Body of pancreas (tissue), 4 donors: Measurements from ENCODE around the gene NAT14. TPM values are rescaled to one million over a fixed set of nuclear protein-coding genes. Genes with fewer than 3 reads are reported as not detected.

ENCODE experiments used
- ATAC-seq: fragments of 150-250 bp; one replicate; pipeline ENCODE4 v1.9.1; 2016
- DNase-seq, 4 donors: peaks; one replicate each; pipeline ENCODE4 v3.0.0-alpha.2; 2019
- H3K27ac ChIP-seq, 4 donors: fragments of 200-600 bp; sonication (generic); 1 replicate in 3 of 4; 2 replicates in 1 of 4; pipeline versions ENCODE4 v1.5.1 to v1.6.1; 2016 to 2019; ENCODE audit warnings: mild to moderate bottlenecking in 1 of 4, mixed read lengths in 1 of 4, moderate library complexity in 1 of 4
- H3K27me3 ChIP-seq, 2 donors: fragments of 200-600 bp; sonication (generic); one replicate each; pipeline ENCODE4 v1.6.0; 2016; ENCODE audit warnings: mild to moderate bottlenecking in 1 of 2
- H3K36me3 ChIP-seq, 2 donors: fragments of 200-600 bp; sonication (generic); replicated peaks in 1 of 2; 2 replicates each; pipeline ENCODE4 v1.5.1; 2016; ENCODE audit warnings: low read depth in 2 of 2; ENCODE audit not compliant: insufficient read depth in 1 of 2
- H3K4me1 ChIP-seq: fragments of 200-600 bp; sonication (generic); one replicate; pipeline ENCODE4 v1.6.0; 2016
- H3K4me3 ChIP-seq, 2 donors: fragments of 200-600 bp; sonication (generic); 1 replicate in 1 of 2; 2 replicates in 1 of 2; pipeline ENCODE4 v1.5.1; 2016 to 2019
- H3K9me3 ChIP-seq, 3 donors: fragments of 200-600 bp; sonication (generic); 1 replicate in 2 of 3; 2 replicates in 1 of 3; pipeline ENCODE4 v1.5.1; 2016
- POLR2A ChIP-seq, 3 donors: fragments of 450-650 bp; IDR thresholded peaks; one replicate each; pipeline ENCODE4 v1.6.1; 2016; ENCODE audit warnings: antibody characterized with exemption in 3 of 3, mild to moderate bottlenecking in 2 of 3
- WGBS, 2 donors: methylation state at CpG; one replicate each; pipeline ENCODE4 v1.1.5; 2017; 5-methylcytosine and 5-hydroxymethylcytosine counted together
- intact Hi-C: fragments of 100-400 bp; cut with DNase I; formaldehyde crosslinking; loops from one replicate; pipeline ENCODE4 v1.15.1; 2023
- total RNA-seq, 2 donors: library from RNA; depleted of rRNA; stranded (reverse); fragments of >200 nt; gene quantifications; one replicate each; pipeline ENCODE4 v1.1.0, GENCODE V29; 2016
- TF ChIP-seq, protein P1 (sequence below), 7 experiments: fragments of 450-650 bp in 4 of 7; fragments of 200-600 bp in 3 of 7; sonication (generic) in 3 of 7; IDR thresholded peaks; one replicate each; pipeline ENCODE4 v1.5.1; 2016 to 2019; ENCODE audit warnings: antibody characterized with exemption in 7 of 7

NAT14 gene
- total RNA-seq, 2 donors from 2014 or later = 4.2 to 8.2 TPM

DNA sequence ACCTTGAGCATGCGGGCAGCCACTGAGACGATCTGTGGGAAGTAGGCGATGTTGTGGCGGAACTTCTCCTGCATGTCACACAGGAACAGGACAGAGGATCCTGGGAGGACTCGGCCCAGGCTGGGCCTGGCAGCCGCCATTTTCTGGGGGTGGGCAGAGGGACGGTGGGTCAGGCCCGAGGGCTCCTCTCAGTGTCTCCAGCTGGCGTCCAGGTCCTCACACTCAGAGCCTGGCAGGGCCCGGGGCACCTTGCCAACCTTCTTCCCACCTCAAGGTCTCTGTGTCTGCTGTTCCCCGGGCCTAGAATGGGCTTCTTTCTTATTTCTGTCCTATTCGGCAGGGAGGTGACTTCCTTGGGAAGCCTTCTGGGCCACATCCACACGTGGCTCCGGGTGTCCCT lies 28.6 kb upstream of the NAT14 start:
- H3K9me3 ChIP-seq = no peaks in the 10 kb centered on the region
- H3K27me3 ChIP-seq = peaks cover 0 to 14% of the 10 kb centered on the region in 2 donors
- peaks cover 35% of the 10 kb centered on the region for H3K4me1 ChIP-seq
- no peaks in the 10 kb centered on the region for H3K36me3 ChIP-seq
- no peak for TF ChIP-seq POLR2A (IDR thresholded peaks at IDR 0.05)
- TF ChIP-seq, protein P1, sequence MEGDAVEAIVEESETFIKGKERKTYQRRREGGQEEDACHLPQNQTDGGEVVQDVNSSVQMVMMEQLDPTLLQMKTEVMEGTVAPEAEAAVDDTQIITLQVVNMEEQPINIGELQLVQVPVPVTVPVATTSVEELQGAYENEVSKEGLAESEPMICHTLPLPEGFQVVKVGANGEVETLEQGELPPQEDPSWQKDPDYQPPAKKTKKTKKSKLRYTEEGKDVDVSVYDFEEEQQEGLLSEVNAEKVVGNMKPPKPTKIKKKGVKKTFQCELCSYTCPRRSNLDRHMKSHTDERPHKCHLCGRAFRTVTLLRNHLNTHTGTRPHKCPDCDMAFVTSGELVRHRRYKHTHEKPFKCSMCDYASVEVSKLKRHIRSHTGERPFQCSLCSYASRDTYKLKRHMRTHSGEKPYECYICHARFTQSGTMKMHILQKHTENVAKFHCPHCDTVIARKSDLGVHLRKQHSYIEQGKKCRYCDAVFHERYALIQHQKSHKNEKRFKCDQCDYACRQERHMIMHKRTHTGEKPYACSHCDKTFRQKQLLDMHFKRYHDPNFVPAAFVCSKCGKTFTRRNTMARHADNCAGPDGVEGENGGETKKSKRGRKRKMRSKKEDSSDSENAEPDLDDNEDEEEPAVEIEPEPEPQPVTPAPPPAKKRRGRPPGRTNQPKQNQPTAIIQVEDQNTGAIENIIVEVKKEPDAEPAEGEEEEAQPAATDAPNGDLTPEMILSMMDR (IDR thresholded peaks at IDR 0.05) = no peak
- no peak overlapping the region for H3K4me3 ChIP-seq
- DNase-seq = peak in 1 of 4 donors; percentile 43
- no peak for ATAC-seq
- H3K27ac ChIP-seq = no peak overlapping the region
- 75% methylated on average over 12 to 13 of the region's 14 CpGs for WGBS, 2 donors
- intact Hi-C loops = no loop called here

DNA sequence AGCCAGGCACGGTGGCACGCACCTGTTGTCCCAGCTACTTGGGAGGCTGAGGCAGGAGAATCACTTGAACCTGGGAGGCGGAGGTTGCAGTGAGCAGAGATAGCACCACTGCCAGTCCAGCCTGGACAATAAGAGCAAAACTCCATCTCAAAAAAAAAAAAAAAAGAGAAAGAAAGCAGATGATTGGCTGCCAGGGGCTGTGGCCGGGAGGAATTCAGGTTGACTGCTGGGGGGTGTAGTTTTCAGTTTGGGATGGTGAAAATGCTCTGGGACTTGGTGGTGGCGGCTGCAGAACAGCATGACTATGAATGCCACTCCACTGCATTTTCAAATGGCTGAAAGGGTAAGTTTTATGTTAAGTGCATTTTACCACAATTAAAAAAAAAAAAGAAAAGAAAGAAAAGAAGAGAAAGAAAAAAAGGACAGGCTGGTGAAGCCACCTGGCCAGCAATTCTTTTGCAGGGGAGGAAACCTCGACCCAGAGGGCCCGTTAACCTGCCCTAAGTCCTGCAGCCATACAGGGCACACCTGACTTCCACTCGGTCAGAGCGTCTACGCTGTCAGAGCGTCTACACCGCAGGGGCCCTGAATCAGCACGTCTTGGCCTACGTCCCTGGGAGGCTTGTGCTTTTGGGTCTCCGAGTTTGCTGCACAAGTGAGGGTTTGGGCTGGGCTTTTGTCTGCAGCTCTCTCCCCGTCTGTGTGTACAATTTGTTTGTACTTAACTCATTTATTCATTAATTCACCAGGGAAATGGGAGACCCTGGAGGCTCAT lies 27.1 kb upstream of the NAT14 start:
- Histone ChIP-seq H3K36me3 (no peaks in the 10 kb centered on the region), H3K27me3 (no peaks in the 10 kb centered on the region), H3K4me3 (no peak overlapping the region), H3K4me1 (peaks cover 30% of the 10 kb centered on the region), H3K27ac (no peak overlapping the region), H3K9me3 (no peaks in the 10 kb centered on the region)
- 90 to 93% methylated on average over 15 to 16 of the region's 16 CpGs for WGBS, 2 donors
- intact Hi-C loops = no loop called here
- TF ChIP-seq, protein P1 (IDR thresholded peaks at IDR 0.05) = no peak
- TF ChIP-seq POLR2A (IDR thresholded peaks at IDR 0.05) = no peak
- no peak for DNase-seq
- no peak for ATAC-seq

DNA sequence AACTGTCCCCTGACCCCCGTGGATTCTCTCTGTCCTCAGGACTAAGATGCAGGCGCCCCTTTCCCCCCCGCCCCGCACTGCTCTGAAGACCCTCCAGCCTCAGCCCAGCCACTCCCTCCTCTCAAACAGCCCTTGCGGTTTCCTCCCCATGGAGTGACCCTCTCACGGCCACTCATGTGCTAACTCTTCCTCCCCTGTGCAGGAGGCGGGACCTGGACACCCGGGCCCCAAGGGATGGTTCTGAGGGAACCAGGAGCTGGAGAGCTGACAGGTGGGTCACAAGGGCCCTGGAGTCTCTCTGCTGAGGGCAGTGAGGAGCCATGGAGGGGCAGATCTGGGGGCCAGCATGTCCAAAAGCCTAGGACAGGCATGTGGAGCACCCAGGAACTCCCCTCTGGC lies 25.4 kb upstream of the NAT14 start:
- no peak for ATAC-seq
- H3K36me3 ChIP-seq = no peaks in the 10 kb centered on the region
- no peak for DNase-seq
- TF ChIP-seq POLR2A (IDR thresholded peaks at IDR 0.05) = no peak
- TF ChIP-seq, protein P1 (IDR thresholded peaks at IDR 0.05) = no peak
- H3K9me3 ChIP-seq = no peaks in the 10 kb centered on the region
- intact Hi-C loops = no loop called here
- WGBS, 2 donors = 68 to 85% methylated on average over 6 to 8 of the region's 8 CpGs
- H3K4me1 ChIP-seq = peaks cover 29% of the 10 kb centered on the region
- H3K27me3 ChIP-seq = no peaks in the 10 kb centered on the region
- H3K4me3 ChIP-seq = no peak overlapping the region
- peak overlapping the region in 1 of 4 donors; percentile 93 for H3K27ac ChIP-seq

DNA sequence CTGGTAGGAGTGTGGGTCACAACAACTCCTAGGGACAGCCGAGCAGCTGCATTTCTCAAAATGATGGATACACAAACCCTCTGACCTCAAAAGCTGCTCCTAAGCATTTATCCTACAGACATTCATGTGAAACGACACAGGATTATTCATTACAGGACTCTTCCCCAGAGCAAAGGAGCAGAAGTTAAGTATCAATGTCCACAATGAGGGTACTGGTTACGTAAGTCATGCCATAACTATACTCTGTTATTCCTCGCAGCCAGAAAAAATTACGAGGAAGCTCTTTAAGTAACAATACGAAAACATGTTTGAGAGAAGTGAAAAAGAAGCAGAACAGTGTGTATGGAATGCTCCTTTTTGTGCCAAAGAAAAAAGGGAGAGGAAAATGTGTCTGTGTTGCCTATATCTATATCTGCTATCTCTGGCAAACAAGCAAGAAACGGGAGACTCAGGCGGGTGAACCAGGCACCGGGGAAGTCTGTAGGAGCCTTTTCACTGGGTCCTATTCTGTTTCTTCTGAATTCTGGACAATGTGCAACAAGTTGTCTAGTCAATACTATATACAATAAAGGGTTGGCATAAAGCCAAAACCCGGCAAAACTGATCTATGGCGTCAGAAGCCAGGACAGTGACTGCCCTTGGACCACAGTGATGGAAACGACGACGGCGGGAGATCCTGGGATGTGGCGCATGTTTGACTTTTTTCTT lies 24.9 kb upstream of the NAT14 start:
- ATAC-seq (no peak), DNase-seq (no peak)
- WGBS, 2 donors = 20 to 22% methylated on average over 16 of the region's 16 CpGs
- intact Hi-C loops = no loop called here
- no peak for TF ChIP-seq POLR2A (IDR thresholded peaks at IDR 0.05)
- TF ChIP-seq, protein P1 (IDR thresholded peaks at IDR 0.05) = no peak
- no peaks in the 10 kb centered on the region for H3K36me3 ChIP-seq
- H3K4me3 ChIP-seq = peak overlapping the region in 1 of 2 donors; percentile 75
- H3K9me3 ChIP-seq = no peaks in the 10 kb centered on the region
- peaks cover 29% of the 10 kb centered on the region for H3K4me1 ChIP-seq
- H3K27me3 ChIP-seq = no peaks in the 10 kb centered on the region
- peak overlapping the region in 3 of 4 donors; percentile 90 to 97 (median 93) for H3K27ac ChIP-seq
